HG03432 (cell line): ENCODE results near the gene PARP8.
A peak's percentile ranks its signal among the peaks of the same experiment; 100 is the strongest.

ENCODE experiments used
- ATAC-seq: cut with Tn5 transposase; IDR thresholded peaks from one replicate; pipeline ENCODE4 v1.9.1; 2021; ENCODE audit warnings: mild to moderate bottlenecking, moderate library complexity; ENCODE audit not compliant: unreplicated experiment

The PARP8 gene

GRCh38 chr5:50725800-50726474 is 59.5 kb downstream of the PARP8 start:
- no peak for ATAC-seq

GRCh38 chr5:50726475-50727148 is 60.2 kb downstream of the PARP8 start:
- ATAC-seq, result no peak

- no peak for ATAC-seq
These were observed 60.7 kb downstream of the PARP8 start for GRCh38 chr5:50727149-50727496.

GRCh38 chr5:50727845-50728244 is 61.4 kb downstream of the PARP8 start:
- no peak for ATAC-seq

GRCh38 chr5:50730336-50730735 is 63.9 kb downstream of the PARP8 start:
- ATAC-seq, result no peak

GRCh38 chr5:50730841-50731240 is 64.4 kb downstream of the PARP8 start:
- no peak for ATAC-seq

GRCh38 chr5:50733741-50734140 is 67.3 kb downstream of the PARP8 start:
- ATAC-seq, result no peak

GRCh38 chr5:50738864-50739263 is 72.4 kb downstream of the PARP8 start:
- no peak for ATAC-seq

- no peak for ATAC-seq
These were observed 74.4 kb downstream of the PARP8 start for GRCh38 chr5:50740832-50741231.

GRCh38 chr5:50744776-50745175 is 78.3 kb downstream of the PARP8 start:
- peak; percentile 70 for ATAC-seq

- no peak for ATAC-seq
These were observed 78.9 kb downstream of the PARP8 start for GRCh38 chr5:50745221-50745910.

GRCh38 chr5:50749181-50749580 is 82.7 kb downstream of the PARP8 start:
- no peak for ATAC-seq

- ATAC-seq, result no peak
These were observed 83.4 kb downstream of the PARP8 start for GRCh38 chr5:50749873-50750272.

- ATAC-seq, result peak; percentile 95
These were observed 84.7 kb downstream of the PARP8 start for GRCh38 chr5:50751064-50751657.

GRCh38 chr5:50752800-50753199 is 86.4 kb downstream of the PARP8 start:
- ATAC-seq, result no peak

- ATAC-seq, result no peak
These were observed 93.3 kb downstream of the PARP8 start for GRCh38 chr5:50759526-50760270.

GRCh38 chr5:50763351-50763750 is 96.9 kb downstream of the PARP8 start:
- ATAC-seq, result no peak

GRCh38 chr5:50763846-50764245 is 97.4 kb downstream of the PARP8 start:
- ATAC-seq, result no peak

- ATAC-seq, result no peak
These were observed 99.6 kb downstream of the PARP8 start for GRCh38 chr5:50766042-50766441.

- no peak for ATAC-seq
These were observed 100.0 kb downstream of the PARP8 start for GRCh38 chr5:50766462-50766861.

- no peak for ATAC-seq
These were observed 100.5 kb downstream of the PARP8 start for GRCh38 chr5:50766967-50767366.
